Keratinocyte (primary cell): ENCODE results near the gene KPNA1.
"Not testable (repeated sequence)": the region's sequence is repeated elsewhere in the genome, so short reads cannot be mapped to it uniquely, and the experiment has no call there.

ENCODE experiments used
- EZH2 ChIP-seq: IDR thresholded peaks from one replicate; pipeline ENCODE4 v1.6.1; 2012; ENCODE audit warnings: inconsistent platforms, mild to moderate bottlenecking, low read length, moderate library complexity
- TF ChIP-seq, protein P1 (sequence below), 3 experiments: IDR thresholded peaks in 1 of 3; conservative IDR thresholded peaks in 1 of 3; optimal IDR thresholded peaks in 1 of 3; 2 replicates in 2 of 3; 3 replicates in 1 of 3; pipeline versions ENCODE3 to v1.5.1; 2011; ENCODE audit warnings: low read length in 3 of 3, mild to moderate bottlenecking in 3 of 3, moderate library complexity in 2 of 3, control low read depth in 1 of 3, inconsistent platforms in 1 of 3; ENCODE audit not compliant: insufficient read depth in 2 of 3; ENCODE audit errors: extremely low read depth in 1 of 3

DNA sequence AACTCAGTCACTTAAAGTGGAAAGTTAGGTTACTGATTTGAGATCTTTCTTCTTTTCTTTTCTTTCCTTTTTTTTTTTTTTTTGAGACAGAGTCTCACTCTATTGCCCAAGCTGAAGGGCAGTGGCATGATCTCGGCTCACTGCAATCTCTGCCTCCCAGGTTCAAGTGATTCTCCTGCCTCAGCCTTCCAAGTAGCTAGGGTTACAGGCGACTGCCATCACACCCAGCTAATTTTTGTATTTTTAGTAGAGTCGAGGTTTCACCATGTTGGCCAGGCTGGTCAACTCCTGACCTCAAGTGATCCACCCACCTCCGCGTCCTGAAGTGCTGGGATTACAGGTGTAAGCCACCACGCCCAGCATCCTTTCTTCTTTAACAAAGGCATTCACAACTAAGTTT is 13.8 kb downstream of the KPNA1 start:
- TF ChIP-seq, protein P1, sequence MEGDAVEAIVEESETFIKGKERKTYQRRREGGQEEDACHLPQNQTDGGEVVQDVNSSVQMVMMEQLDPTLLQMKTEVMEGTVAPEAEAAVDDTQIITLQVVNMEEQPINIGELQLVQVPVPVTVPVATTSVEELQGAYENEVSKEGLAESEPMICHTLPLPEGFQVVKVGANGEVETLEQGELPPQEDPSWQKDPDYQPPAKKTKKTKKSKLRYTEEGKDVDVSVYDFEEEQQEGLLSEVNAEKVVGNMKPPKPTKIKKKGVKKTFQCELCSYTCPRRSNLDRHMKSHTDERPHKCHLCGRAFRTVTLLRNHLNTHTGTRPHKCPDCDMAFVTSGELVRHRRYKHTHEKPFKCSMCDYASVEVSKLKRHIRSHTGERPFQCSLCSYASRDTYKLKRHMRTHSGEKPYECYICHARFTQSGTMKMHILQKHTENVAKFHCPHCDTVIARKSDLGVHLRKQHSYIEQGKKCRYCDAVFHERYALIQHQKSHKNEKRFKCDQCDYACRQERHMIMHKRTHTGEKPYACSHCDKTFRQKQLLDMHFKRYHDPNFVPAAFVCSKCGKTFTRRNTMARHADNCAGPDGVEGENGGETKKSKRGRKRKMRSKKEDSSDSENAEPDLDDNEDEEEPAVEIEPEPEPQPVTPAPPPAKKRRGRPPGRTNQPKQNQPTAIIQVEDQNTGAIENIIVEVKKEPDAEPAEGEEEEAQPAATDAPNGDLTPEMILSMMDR (optimal IDR thresholded peaks at IDR 0.05 in 1 of 3, IDR thresholded peaks at IDR 0.05 in 1 of 3, conservative IDR thresholded peaks at IDR 0.05 in 1 of 3; ENCODE audit: extremely low read depth in 1 of 3, insufficient read depth in 2 of 3, low read length in 3 of 3), result not testable (repeated sequence)
- not testable (repeated sequence) for TF ChIP-seq EZH2
